IMR-90 (cell line): ENCODE measurements around the gene RTBDN. TPM values are rescaled to one million over a fixed set of nuclear protein-coding genes. Genes with fewer than 3 reads are reported as not detected.

Experiments
- ATAC-seq: fragments of 200-7000 bp; cut with Tn5 transposase; 2 replicates; pipeline ENCODE4 v1.9.1; 2020; ENCODE audit warnings: low read depth, mild to moderate bottlenecking, moderate library complexity
- BruUV-seq: library from RNA; stranded (reverse); fragments of 400-500 nt; replicated peaks from 2 replicates; lab custom pipeline; 2021; lab: Mats Ljungman, UMichigan
- CTCF ChIA-PET: fragments of 300-600 bp; formaldehyde crosslinking; extraction: SDS; loops from one replicate; lab custom pipeline; 2021; ENCODE audit warnings: antibody characterized with exemption; lab: Yijun Ruan, JAX
- POLR2A ChIA-PET: fragments of 300-600 bp; sonication (Branson Sonifier 250); formaldehyde crosslinking; loops from one replicate; lab custom pipeline; 2022; ENCODE audit warnings: antibody characterized with exemption; ENCODE audit not compliant: unreplicated experiment; lab: Charles Lee
- DNase-seq: peaks from one replicate; pipeline ENCODE4 v3.0.0; 2013
- H2AFZ ChIP-seq: replicated peaks from 2 replicates; pipeline ENCODE3; 2013; ENCODE audit warnings: low read length, mild to moderate bottlenecking; ENCODE audit not compliant: poor library complexity
- H2AK5ac ChIP-seq: 2 replicates; pipeline ENCODE4 v1.6.1; 2013; ENCODE audit warnings: low read depth, low read length, inconsistent platforms
- H2AK9ac ChIP-seq: replicated peaks from 2 replicates; pipeline ENCODE3; 2013; ENCODE audit warnings: mild to moderate bottlenecking, low read depth, low read length, moderate library complexity; ENCODE audit not compliant: poor library complexity
- H2BK120ac ChIP-seq: 2 replicates; pipeline ENCODE4 v1.6.1; 2013; ENCODE audit warnings: low read depth, low read length, inconsistent platforms
- H2BK15ac ChIP-seq: 3 replicates; pipeline ENCODE4 v1.6.1; 2013; ENCODE audit warnings: low read depth, low read length, inconsistent platforms
- H2BK20ac ChIP-seq: 2 replicates; pipeline ENCODE4 v1.6.1; 2013; ENCODE audit warnings: low read depth, mild to moderate bottlenecking, inconsistent platforms, low read length, moderate library complexity
- H2BK5ac ChIP-seq: 2 replicates; pipeline ENCODE4 v1.6.1; 2013; ENCODE audit warnings: mild to moderate bottlenecking, low read depth, low read length, inconsistent platforms; ENCODE audit not compliant: poor library complexity, severe bottlenecking
- H3K14ac ChIP-seq: replicated peaks from 2 replicates; pipeline ENCODE4 v1.6.1; 2013; ENCODE audit warnings: low read depth, low read length, inconsistent platforms
- H3K18ac ChIP-seq: 2 replicates; pipeline ENCODE4 v1.6.1; 2013; ENCODE audit warnings: low read depth, low read length, control low read depth
- H3K23ac ChIP-seq: 2 replicates; pipeline ENCODE4 v1.6.1; 2013; ENCODE audit warnings: low read depth, low read length, inconsistent platforms
- H3K27ac ChIP-seq: 2 replicates; pipeline ENCODE4 v1.5.1; 2013; ENCODE audit warnings: mild to moderate bottlenecking, control low read depth, low read length; ENCODE audit not compliant: insufficient read depth
- H3K27me3 ChIP-seq: 2 replicates; pipeline ENCODE4 v1.6.1; 2013; ENCODE audit warnings: low read length; ENCODE audit not compliant: control insufficient read depth, insufficient read depth
- H3K36me3 ChIP-seq: 2 replicates; pipeline ENCODE4 v1.6.1; 2013; ENCODE audit warnings: low read length, mixed read lengths; ENCODE audit not compliant: control insufficient read depth, insufficient read depth
- H3K4ac ChIP-seq: 2 replicates; pipeline ENCODE4 v1.6.1; 2013; ENCODE audit warnings: low read depth, low read length, inconsistent platforms
- H3K4me1 ChIP-seq: 2 replicates; pipeline ENCODE4 v1.6.1; 2013; ENCODE audit warnings: low read length, mixed read lengths; ENCODE audit not compliant: control insufficient read depth, insufficient read depth
- H3K4me2 ChIP-seq: 2 replicates; pipeline ENCODE4 v1.6.1; 2013; ENCODE audit warnings: low read depth, mild to moderate bottlenecking, control low read depth, low read length, moderate library complexity
- H3K4me3 ChIP-seq: 2 replicates; pipeline ENCODE4 v1.5.1; 2013; ENCODE audit warnings: low read depth, mild to moderate bottlenecking, control low read depth, low read length, moderate library complexity; ENCODE audit not compliant: insufficient read depth
- H3K56ac ChIP-seq: 2 replicates; pipeline ENCODE4 v1.6.1; 2013; ENCODE audit warnings: low read length, inconsistent platforms; ENCODE audit not compliant: insufficient read depth; ENCODE audit errors: extremely low read depth
- H3K79me1 ChIP-seq, 2 experiments: 2 replicates each; pipeline ENCODE4 v1.6.1; 2013; ENCODE audit warnings: low read length in 2 of 2, inconsistent platforms in 1 of 2, low read depth in 1 of 2
- H3K9ac ChIP-seq: 2 replicates; pipeline ENCODE4 v1.6.1; 2013; ENCODE audit warnings: low read depth, low read length, control low read depth
- H3K9me1 ChIP-seq: 2 replicates; pipeline ENCODE4 v1.6.1; 2013; ENCODE audit warnings: low read length, inconsistent platforms; ENCODE audit not compliant: insufficient read depth
- H3K9me3 ChIP-seq: 2 replicates; pipeline ENCODE4 v1.6.1; 2013; ENCODE audit warnings: low read length; ENCODE audit not compliant: control insufficient read depth, insufficient read depth
- H4K20me1 ChIP-seq: 2 replicates; pipeline ENCODE4 v1.6.1; 2013; ENCODE audit warnings: low read length, inconsistent platforms; ENCODE audit not compliant: insufficient read depth
- H4K5ac ChIP-seq: 2 replicates; pipeline ENCODE4 v1.6.1; 2013; ENCODE audit warnings: mild to moderate bottlenecking, low read depth, low read length, control low read depth
- H4K8ac ChIP-seq, 2 experiments: 2 replicates each; pipeline ENCODE4 v1.6.1; 2013; ENCODE audit warnings: low read depth in 2 of 2, low read length in 2 of 2, control low read depth in 1 of 2, inconsistent platforms in 1 of 2
- H4K91ac ChIP-seq: 2 replicates; pipeline ENCODE4 v1.6.1; 2013; ENCODE audit warnings: low read depth, low read length, inconsistent platforms; ENCODE audit not compliant: insufficient read depth
- BHLHE40 ChIP-seq: fragments of 150-350 bp; IDR thresholded peaks from 2 replicates; pipeline ENCODE4 v1.6.1; 2016; ENCODE audit warnings: mild to moderate bottlenecking, low read depth, low read length
- CHD1 ChIP-seq: IDR thresholded peaks from 2 replicates; pipeline ENCODE4 v1.6.1; 2012; ENCODE audit warnings: low read depth, low read length, improper control_type of control experiment
- ELK1 ChIP-seq: fragments of 150-350 bp; IDR thresholded peaks from 2 replicates; pipeline ENCODE4 v1.6.1; 2016; ENCODE audit warnings: low read depth, mild to moderate bottlenecking, low read length, moderate library complexity, borderline replicate concordance
- FOS ChIP-seq: fragments of 150-350 bp; IDR thresholded peaks from 2 replicates; pipeline ENCODE4 v1.6.1; 2016; ENCODE audit warnings: low read depth, low read length
- SMC3 ChIP-seq: fragments of 150-350 bp; IDR thresholded peaks from 2 replicates; pipeline ENCODE4 v1.6.1; 2016; ENCODE audit warnings: low read depth, mild to moderate bottlenecking, antibody characterized with exemption, low read length, moderate library complexity
- WGBS, 2 experiments: methylation state at CpG; one replicate each; pipeline versions ENCODE4 v1.1.5 to v1.1.7; 2013; ENCODE audit warnings: missing lambda C conversion rate in 2 of 2; ENCODE audit not compliant: insufficient read length in 1 of 2; ENCODE audit errors: extremely low coverage in 2 of 2; 5-methylcytosine and 5-hydroxymethylcytosine counted together
- dilution Hi-C: fragments of 300-500 bp; cut with HindIII; formaldehyde crosslinking; loops from one replicate; pipeline ENCODE4 v1.14.3; 2018; ENCODE audit warnings: low sequenced_read_pairs; ENCODE audit not compliant: unreplicated experiment
- in situ Hi-C: fragments of 300-500 bp; cut with MboI; formaldehyde crosslinking; loops from 3 replicates; pipeline ENCODE4 v1.14.3; 2019; ENCODE audit warnings: low sequenced_read_pairs, inconsistent platforms, mixed read lengths
- intact Hi-C: fragments of 100-400 bp; cut with micrococcal nuclease; formaldehyde crosslinking; loops from 2 replicates; pipeline ENCODE4 v1.10.0; 2022
- polyA plus RNA-seq, 3 experiments: library from polyadenylated mRNA; depleted of rRNA; stranded (reverse); fragments of >200 nt; gene quantifications; 2 replicates each; pipeline ENCODE4 v1.2.3, GENCODE V29; 2012; ENCODE audit warnings: low replicate concordance in 1 of 3
- total RNA-seq: library from RNA; depleted of rRNA; stranded (reverse); fragments of >200 nt; gene quantifications from 2 replicates; pipeline ENCODE4 v1.2.3, GENCODE V29; 2012

Gene RTBDN
- total and polyA plus RNA-seq, 2 of the 4 experiments (the other 2 are of a cell fraction), result 0.07 TPM; not detected in 1

GRCh38 chr19:12843999-12844732 is 9.8 kb upstream of the RTBDN start:
- H4K8ac ChIP-seq, result no peak overlapping the region
- H3K4me1 ChIP-seq, result peaks cover 3% of the 10 kb centered on the region; the same call in 1 of the 2 replicates
- intact Hi-C loops, result no loop called here
- H3K18ac ChIP-seq, result no peak overlapping the region
- in situ Hi-C loops, result no loop called here
- peaks cover 26% of the 10 kb centered on the region for H3K27me3 ChIP-seq
- ATAC-seq (no peak), DNase-seq (no peak)
- H3K14ac ChIP-seq, result no peak overlapping the region
- BruUV-seq, result no TSS peak
- H3K4ac ChIP-seq, result no peak overlapping the region
- H2BK15ac ChIP-seq, result no peak overlapping the region
- no peak overlapping the region for H3K9ac ChIP-seq
- no peak overlapping the region for H4K91ac ChIP-seq
- no peaks in the 10 kb centered on the region for H3K9me3 ChIP-seq
- no peak overlapping the region for H2AK5ac ChIP-seq
- peak overlapping the region; percentile 37 for H2AK9ac ChIP-seq
- TF ChIP-seq CHD1 (no peak), FOS (no peak), ELK1 (no peak), SMC3 (no peak), BHLHE40 (no peak)
- no peak overlapping the region for H3K27ac ChIP-seq
- H2BK20ac ChIP-seq, result no peak overlapping the region
- no peak overlapping the region for H3K4me3 ChIP-seq
- 69% methylated on average over 2 of the region's 3 CpGs; no CpG with 5 or more reads in 1 of the 2 experiments for WGBS, 2 experiments
- H2BK5ac ChIP-seq, result no peak overlapping the region
- no peak overlapping the region for H3K56ac ChIP-seq
- ChIA-PET CTCF (interaction anchor here (0.6 kb wide), 1 partner anchor 78 kb away, joined by 3 read pairs; no protein-coding TSS in a partner anchor), POLR2A (interaction anchor here (0.8 kb wide), 1 partner anchor 80 kb away, joined by 10 read pairs; no protein-coding TSS in a partner anchor)
- no peak overlapping the region for H4K5ac ChIP-seq
- no peaks in the 10 kb centered on the region for H3K79me1 ChIP-seq
- no peak overlapping the region for H2BK120ac ChIP-seq
- peaks cover 2% of the 10 kb centered on the region; the same call in 1 of the 2 replicates for H3K9me1 ChIP-seq
- no peak overlapping the region for H2AFZ ChIP-seq
- H3K4me2 ChIP-seq, result no peak overlapping the region
- no peak overlapping the region for H3K23ac ChIP-seq
- H3K36me3 ChIP-seq, result no peaks in the 10 kb centered on the region
- dilution Hi-C loops, result no loop called here
- H4K20me1 ChIP-seq, result no peaks in the 10 kb centered on the region
